LoVo (cell line): ENCODE results near the gene SYCP2L.
"Not testable (repeated sequence)": the region's sequence is repeated elsewhere in the genome, so short reads cannot be mapped to it uniquely, and the experiment has no call there.

Experiments
- DNase-seq: peaks from one replicate; pipeline ENCODE4 v3.0.0-alpha.2; 2016; ENCODE audit warnings: low spot score

SYCP2L gene

DNA sequence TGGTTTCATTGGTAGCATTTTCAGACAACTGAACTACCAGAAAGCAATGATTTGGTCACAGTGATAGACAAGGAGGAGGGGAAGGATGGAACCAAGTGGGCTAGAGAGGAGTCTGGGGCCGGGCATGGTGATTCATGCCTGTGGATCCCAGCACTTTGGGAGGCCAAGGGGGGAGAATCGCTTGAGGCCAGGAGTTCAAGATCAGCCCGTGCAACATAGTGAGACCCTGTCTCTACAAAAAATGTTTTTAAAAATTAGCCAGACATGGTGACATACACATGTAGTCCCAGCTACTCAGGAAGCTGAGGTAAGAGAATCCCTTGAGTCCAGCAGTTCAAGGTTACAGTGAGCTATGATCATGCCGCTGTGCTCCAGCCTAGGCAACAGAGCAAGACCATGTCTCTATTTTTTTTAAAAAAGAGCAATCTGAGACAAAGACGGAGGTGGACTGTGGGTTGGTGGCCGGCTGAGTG lies 70.6 kb downstream of the SYCP2L start:
- DNase-seq = no peak

DNA sequence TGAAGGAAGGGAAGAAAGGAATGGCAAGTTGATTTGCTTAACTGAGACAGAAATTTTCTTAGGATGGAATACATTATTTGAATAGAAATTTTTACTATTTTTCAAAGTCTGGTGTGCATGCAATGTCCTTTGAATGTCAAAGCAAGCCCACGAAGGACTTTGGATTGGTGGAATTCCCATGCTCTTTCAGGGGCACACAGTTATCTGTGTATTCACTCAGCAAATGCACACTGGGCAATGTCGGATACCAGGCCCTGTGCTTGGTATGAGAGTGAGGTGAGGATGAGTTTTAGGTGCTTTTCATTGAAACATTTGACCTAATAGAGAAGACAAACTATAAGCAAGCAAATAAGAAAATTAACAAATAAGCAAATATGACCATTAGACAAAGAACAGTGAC lies 73.3 kb downstream of the SYCP2L start:
- DNase-seq = no peak

DNA sequence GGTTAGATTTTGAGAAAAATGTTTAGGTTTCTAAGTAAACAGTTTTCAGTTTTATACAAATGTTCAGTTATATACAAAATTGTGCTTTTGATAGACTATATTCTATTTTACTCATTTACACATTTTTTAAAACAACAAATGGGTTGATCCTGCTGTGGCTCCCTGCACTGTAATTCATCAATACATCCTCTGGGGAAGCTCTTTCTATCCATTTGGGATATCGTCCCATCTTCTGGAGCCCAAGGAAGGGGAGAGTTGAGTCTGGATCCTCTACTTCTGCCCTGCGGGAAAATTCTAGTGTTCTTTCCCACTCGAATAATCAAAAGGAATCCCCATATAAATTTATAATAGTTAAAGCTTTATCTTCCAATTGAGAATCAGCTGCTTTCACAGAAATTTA lies 75.0 kb downstream of the SYCP2L start:
- DNase-seq = no peak

DNA sequence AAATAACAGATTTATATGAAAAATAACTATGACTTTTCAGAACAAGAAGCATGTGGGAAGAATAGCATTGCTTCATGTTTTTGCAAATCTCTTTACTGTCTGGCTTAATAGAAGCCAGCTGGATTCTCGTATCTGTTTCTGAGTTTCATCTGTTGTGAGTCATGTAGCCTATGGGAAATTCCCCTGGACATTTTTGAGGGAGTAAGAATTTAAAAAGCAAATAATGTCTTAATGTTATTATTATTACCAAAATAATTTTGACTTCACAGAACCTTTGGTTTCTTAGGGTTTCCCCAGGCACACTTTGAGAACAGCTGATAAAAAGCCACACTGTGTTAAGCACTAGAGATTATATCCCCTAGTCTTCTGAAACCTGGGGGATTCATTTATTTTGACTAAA lies 75.8 kb downstream of the SYCP2L start:
- DNase-seq = no peak

DNA sequence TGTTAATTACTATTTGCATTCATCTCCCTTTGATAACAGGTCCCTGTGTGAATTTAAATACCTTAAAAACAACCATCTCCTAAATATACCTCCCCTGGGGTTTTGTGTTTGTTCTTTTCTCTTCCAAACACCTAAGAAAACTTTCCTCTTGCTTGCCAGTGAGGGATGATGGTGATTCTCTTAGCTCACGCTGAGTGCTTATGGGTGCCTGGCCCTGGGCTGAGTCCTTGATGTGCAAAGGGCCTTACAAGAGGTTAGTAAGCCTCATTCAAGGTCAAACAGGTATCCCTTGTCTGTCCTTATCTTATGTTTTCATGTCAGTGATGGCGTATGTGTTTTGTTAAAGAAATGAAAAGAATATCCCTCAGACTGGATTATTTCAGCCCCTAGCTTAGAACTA lies 76.3 kb downstream of the SYCP2L start:
- DNase-seq = no peak

DNA sequence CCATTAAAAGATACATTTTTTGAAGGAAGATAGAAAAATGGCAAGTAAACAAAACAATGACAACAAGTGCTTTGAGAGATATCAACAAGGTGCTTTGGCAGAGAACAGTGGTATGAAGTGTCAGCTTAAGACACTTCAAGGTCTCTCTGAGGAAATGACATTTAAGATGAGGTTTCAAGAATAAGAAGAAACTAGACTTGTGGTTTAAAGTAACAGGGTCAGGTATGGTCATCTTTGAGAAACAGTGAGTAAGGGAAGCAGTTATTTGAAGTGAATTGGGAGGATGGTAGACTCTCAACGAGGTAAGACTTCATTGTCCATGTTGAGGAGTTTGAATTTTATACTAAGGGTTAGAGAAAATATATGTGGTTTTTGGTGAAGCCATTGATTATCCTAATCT lies 77.8 kb downstream of the SYCP2L start:
- no peak for DNase-seq

DNA sequence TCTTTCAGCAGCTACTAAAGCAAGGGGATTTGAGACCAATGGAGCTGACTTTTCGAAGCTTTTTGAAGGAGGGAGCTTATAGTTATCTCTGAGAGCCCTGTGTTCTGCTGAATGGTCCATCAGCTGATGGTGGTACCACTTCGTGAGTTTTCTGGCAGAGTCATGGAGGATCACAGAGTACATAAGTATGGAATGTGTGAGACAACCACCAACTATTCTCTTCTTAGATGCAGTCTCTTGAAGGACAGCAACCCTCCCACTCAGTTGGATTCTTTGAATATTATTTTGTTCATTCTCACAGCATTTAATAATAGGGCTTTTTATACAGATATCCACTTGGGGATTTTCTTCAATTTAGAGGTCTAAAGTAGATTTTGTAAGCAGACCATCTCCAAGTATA lies 81.9 kb downstream of the SYCP2L start:
- DNase-seq = no peak

DNA sequence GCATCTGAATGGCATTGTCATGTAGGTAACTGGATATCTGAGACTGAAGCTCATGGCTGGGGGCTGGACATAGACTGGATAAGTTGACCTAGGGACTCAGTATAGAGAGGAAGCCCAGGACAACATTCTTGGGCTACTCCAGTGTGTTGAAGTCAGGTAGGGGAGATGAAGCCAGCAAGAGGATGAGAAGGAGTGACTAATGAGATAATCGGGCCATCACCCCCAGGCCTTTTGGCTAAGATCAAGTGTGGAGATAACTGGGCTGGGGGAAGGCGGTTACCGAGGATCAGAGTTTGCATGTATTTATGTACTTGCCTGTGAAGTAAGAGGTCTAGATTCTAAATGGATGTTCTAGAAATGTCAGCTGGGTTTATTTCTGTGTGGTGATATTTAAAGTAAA lies 83.9 kb downstream of the SYCP2L start:
- DNase-seq = no peak

DNA sequence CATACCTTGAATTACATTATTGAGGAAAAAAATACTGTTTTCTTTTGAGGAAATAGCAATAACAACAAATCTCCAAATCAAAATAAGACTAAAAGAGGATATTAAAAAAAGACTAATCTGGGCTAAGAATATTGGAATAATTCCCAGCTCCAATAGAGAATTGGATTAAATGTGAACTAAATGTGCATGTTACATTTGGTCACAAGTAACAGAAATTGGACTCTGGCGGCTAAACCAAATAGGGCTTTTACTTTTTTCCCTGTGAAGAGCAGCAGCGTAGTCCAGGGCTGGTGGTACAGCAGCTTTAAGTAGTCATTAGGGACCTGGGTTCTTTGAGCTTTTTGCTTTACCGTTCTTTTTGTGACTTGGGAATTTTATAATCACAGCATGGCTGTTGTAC lies 85.3 kb downstream of the SYCP2L start:
- no peak for DNase-seq

DNA sequence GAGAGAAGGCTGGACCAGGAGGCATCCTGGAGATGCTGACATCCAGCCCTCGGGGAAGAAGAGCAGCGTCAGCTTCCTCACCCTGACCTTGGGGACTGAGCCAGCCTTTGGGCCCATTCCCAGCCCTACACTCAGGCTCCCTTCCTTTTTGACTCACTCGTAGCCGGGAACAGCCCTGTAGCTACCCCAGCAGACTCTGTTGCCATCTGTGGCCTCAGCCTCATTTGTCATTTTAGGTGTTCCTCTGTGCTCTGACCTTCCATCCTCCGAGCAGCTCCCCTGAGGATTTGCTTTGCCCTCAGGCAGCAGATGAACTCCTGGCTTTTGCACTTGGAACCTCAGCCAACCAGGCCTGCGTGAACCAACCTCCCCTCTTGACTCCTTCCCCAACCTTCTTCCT lies 89.7 kb downstream of the SYCP2L start:
- DNase-seq = no peak

DNA sequence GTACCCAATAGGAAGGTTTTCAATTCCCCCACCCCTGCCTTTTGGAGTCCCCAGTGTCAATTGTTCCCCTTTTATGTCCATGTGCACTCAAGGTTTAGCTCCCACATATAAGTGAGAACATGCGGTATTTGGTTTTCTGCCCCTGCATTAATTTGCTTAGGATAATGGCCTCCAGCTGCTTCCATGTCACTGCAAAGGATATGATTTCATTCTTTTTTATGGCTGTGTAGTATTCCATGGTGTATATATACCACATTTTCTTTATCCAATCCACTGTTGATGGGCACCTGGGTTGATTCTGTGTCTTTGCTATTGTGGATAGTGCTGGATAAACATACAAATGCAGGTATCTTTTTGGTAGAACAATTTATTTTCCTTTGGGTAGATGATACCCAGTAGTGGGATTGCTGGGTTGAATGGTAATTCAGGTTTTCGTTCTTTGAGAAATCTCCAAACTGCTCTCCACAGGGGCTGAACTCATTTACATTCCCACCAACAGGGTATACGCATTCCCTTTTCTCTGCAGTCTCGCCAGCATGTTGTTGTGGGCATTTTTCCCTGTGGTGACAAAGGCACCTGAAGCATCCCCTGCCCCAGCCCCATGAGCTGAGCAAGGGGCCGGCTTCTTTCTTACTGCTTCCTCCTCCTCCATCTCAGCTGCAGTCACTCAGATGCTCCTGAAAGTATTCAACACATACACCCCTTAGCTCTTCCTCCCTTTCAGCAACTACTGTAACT lies 90.5 kb downstream of the SYCP2L start:
- DNase-seq = no peak

DNA sequence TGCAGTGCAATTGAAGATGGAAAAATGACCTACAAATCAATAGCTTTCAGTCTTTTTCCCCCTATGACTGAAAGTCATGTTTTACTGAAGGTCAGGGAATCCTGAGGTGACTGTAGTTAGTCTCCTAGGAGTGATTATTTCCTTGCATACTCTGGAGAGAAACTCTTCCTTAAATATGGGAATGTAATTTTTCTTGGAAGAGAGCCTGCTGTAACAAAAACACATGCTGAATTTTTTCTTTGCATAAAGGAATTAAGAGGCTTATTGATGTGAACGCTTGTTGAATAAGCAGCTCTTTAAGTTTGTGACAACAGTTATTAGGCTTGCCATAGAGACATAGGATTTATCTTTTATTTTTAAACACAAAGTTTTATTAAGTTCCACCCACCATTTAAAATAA lies 92.8 kb downstream of the SYCP2L start:
- DNase-seq = no peak

DNA sequence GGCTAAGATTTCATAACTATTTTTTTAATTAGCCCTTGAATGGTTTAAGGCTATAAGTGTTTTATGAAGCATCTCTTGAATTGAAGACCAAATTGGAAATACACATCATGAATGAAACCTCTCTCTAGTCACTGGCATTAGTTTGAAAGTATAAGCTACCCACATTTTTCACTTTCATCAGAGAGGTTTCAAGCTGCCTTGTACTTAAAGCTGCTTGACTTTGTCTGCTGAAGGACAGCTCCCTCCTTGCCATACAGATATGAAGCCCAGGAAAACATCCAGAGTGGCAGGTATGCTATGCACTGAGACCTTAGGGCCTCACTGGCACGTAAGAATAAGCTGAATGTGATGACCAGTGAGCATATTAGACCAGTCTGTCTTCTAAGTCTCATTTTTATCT lies 94.6 kb downstream of the SYCP2L start:
- DNase-seq = no peak

DNA sequence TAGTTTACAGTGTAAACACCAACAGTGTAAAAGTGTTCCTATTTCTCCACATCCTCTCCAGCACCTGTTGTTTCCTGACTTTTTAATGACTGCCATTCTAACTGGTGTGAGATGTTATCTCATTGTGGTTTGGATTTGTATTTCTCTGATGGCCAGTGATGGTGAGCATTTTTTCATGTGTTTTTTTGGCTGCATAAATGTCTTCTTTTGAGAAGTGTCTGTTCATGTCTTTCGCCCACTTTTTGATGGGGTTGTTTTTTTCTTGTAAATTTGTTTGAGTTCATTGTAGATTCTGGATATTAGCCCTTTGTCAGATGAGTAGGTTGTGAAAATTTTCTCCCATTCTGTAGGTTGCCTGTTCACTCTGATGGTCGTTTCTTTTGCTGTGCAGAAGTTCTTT lies 98.1 kb downstream of the SYCP2L start:
- DNase-seq = not testable (repeated sequence)

DNA sequence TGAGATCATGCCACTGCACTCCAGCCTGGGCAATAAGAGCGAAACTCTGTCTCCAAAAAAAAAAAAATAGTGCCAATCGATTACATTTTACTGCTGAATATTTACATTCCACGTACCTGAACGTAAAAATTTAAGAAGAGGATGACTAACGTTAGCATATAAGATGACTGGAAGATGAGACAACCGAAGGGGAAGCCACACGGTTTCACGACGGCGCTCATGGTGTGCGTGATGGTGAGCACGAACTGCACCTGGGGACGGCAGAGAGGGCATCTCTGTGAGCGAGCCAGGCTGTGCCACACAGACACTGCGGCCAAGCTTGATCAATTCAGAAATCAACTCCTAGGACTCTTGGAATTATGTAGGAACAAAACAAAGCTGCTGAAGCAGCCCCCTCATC lies 102.7 kb downstream of the SYCP2L start:
- no peak for DNase-seq

DNA sequence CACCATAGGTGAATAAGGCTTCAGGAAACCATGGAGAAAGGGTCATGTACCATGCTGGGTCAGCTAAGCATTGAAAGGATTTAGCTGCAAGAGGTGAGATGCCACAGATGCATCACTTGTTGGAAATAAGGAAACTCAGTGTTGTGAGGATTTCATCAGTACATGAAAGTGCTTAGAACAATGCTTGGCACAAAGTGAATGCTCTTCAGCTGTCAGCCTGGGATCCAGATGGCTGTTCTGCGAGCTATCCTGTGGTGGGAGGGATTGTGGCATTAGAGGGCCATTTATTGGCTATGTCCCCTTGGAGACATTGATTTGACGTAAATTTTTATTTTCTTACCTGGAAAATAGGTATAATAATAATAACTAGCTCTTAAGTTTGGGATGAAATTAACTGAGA lies 104.3 kb downstream of the SYCP2L start:
- no peak for DNase-seq

DNA sequence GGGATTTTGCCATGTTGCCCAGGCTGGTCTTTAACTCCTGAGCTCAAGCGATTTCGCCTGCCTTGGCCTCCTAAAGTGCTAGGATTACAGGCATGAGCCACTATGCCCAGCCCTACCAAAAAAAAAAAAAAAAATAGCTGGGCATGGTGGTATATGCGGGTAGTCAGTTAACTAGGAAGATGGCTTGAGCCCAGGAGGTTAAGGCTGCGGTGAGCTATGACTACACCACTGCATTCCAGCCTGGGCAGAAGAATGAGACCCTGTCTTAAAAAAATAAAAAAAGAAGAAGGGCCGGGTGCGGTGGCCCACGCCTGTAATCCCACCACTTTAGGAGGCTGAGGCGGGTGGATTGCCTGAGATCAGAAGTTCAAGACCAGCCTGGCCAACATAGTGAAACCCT lies 107.0 kb downstream of the SYCP2L start:
- DNase-seq = no peak

DNA sequence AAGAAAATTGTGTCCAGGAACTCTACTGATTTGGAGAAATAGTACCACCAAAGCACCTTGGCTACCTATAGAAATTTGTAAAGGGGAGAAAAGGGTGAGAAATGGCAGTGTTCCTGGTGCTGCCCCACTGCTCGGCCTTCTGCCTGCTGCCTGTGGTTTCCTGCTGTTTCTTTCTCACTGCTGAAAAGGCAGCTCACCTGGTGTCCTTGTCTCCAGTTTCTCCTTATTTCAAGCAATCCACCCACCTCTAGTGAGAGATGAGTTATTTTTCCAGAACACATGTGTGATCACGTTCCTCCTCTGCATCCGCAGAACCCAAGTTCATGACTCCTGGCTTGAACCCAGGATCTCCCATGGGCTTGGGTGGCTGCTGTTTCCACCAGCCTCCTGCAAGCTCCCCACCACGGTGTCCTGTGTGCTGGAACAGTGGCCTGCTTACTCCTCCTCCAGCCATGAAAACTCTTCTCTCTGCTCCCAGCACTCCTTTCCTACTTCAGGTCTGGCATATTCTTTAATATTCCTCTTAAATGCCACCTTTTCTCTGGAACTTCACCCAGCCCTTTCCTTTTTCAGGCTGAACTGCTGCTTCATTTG lies 108.4 kb downstream of the SYCP2L start:
- no peak for DNase-seq

DNA sequence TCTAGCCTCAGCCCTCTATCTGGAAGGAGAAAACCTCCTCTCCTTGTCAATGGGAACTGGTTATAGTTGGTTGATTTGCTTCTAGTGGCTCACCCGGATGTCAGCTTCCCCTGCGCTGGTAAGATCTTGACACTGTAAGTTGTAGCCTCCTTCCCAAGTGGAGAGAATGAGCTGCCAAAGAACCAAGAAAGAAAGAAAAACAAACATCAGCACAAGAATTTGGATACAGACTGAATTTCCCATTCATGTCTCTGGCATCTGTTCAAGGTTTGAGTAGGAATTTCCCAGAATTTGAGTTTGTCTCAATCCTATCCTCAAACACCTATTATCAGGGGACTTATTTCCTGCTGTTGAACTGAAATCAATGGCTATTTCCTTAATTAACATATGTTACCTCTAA lies 113.1 kb downstream of the SYCP2L start:
- no peak for DNase-seq

DNA sequence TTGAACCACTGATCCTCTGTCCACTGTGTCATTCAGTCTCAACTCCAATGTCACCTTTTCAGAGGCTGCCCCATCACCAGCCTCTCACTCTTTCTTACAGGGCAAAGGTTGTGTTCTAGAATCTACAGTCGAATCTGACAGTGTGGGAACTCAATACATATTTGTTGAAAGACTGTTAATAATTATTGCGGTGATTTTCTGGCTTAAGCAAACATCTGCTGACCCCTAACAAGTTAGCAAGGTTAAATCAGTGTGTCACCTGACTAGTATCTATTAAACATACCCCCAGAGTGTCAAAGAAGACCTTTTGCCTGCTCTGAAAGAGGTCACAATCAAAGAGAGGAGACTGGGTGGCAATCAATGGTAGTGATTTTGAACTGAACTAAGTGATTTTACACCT lies 115.3 kb downstream of the SYCP2L start:
- DNase-seq = no peak

DNA sequence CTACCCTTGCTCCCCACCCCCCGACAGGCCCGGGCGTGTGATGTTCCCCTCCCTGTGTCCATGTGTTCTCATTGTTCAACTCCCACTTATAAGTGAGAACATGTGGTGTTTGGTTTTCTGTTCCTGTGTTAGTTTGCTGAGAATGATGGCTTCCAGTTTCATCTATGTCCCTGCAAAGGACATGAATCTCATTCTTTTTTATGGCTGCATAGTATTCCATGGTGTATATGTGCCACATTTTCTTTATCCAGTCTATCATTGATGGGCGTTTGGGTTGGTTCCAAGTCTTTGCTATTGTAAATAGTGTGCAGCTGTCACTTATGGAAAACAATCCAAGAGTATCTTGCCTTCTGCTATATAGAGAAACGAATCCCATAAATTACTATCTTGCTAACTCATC lies 116.4 kb downstream of the SYCP2L start:
- DNase-seq = not testable (repeated sequence)

DNA sequence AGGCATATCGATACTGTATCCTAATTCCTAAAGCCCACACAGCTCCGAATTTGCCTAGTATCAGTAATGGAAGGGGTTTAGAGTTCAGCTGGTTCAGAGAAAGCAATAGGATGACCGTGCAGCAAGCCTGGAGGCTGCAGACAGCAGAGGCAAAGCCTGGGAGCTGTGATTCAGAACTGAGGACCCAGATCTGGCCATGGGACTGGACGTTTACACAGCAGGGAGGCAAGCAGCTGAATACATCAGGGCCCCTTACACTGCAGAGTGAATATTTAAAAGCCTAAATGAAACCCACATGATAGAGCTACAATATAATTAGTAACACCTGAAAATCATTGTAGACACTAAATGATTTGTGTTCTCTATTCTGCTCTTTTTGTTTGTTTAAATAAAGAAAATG lies 119.2 kb downstream of the SYCP2L start:
- no peak for DNase-seq

DNA sequence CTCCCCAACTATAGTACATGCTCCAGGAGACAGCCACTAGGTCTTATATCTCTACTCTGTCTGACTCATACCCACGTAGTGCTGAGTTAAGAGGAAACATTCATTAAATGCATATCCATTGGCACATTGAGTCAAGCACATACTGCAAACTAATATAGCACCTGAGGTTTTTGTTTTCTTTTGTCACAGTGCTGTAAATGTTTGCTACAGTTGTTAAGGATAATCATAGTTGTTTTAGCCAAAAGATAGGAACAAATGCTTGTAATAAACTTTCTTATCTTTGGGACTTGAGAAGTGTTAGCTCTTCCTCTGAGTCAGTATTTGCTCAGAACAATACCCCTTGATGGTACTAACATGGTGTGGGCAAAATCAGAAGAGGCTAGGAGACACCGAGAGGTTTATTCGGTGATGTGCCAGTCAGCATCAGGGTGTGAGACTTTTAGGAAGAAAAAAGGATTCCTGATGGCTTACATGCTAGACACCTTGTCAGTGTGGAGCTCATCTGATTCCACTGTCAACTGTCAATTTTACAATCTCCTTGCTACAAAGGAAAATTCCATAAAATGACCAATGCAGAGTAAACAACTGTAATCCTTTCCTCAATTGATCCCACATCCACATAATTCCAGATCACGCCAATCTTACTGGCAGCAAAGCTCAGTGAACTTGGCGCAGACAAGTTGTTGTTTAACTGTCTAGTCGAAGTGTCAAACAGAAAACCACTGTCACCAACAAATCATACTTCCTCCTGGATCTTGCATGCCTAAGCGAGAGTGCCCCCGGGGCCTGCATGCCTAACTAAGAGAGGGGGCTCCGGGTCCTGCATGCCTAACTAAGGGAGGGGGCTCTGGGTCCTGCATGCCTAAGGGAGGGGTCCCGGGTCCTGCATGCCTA lies 121.1 kb downstream of the SYCP2L start:
- peak; percentile 35 for DNase-seq
